ENCODE data around the gene TRMT61A. TPM values are rescaled to one million over a fixed set of nuclear protein-coding genes. Genes with fewer than 3 reads are reported as not detected.
A peak's percentile ranks its signal among the peaks of the same experiment; 100 is the strongest.

The TRMT61A gene
- total and polyA plus RNA-seq, 2 of the 13 experiments (the other 11 are each of a cell fraction or from before 2014, with no cell fraction given) = 6.5 to 13.6 TPM

DNA sequence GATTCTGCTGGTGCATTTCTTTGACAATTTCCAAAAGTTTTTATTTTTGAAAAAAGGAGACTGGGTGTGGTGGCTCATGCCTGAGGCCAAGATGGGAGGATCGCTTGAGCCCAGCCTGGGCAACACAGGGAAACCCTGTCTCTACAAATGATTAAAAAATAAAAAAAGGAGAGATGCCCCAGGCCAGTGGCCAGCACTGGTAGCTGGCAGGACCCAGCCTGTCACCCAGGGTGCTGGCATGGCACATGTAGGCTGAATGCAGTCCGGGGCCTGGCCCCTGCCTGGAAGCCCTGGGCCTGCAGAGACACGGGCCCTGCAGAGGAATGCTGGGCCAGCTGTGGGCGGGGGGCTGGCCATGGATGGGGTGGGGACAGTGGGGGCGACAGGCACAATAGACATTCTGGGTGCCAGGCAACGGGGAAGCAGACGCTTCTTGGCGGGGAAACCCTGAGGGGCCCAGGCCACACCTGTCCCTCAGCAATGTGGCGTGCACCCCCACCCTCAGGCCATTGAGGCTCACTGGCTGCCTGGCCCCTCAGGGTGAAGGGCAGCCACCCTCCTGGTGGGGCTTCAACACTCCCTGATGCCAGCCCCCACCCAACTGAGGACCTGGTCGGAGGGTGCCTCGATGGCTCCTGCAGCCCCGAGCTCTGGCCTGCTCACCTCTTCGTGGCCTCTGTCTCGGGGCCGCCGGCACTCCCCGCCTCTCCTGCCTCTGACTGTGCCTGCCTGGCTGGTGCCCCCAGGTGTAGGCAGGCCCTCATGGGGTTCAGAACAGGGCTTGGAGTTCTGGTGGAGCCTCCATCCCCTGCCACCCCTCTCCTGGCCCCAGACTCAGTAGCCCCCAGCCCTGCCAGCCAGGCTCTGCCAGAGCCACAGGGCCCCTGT lies 12.1 kb downstream of the TRMT61A start:
- Histone ChIP-seq H3K27ac (ENCODE audit: extremely low read length, insufficient read depth, low read length) (no peak overlapping the region), H3K4me2 (ENCODE audit: low read depth, low read length) (no peak overlapping the region), H3K27me3 (ENCODE audit: control insufficient read depth in 1 of 2, insufficient read depth in 2 of 2, low read length in 2 of 2) (peaks cover 2 to 19% of the 10 kb centered on the region in 2 experiments; a peak in 2 of 5 replicates), H2AFZ (ENCODE audit: low read length) (no peak overlapping the region), H3K9ac (ENCODE audit: insufficient read depth, low read depth, low read length) (no peak overlapping the region), H3K79me2 (ENCODE audit: insufficient read depth, low read length) (no peaks in the 10 kb centered on the region), H3K4me1 (ENCODE audit: insufficient read depth, low read length) (peaks cover 57% of the 10 kb centered on the region), H3K36me3 (replicated peaks in 1 of 2; ENCODE audit: control insufficient read depth in 1 of 2, insufficient read depth in 2 of 2, low read length in 2 of 2) (no peaks in the 10 kb centered on the region), H4K20me1 (ENCODE audit: insufficient read depth, low read length) (no peaks in the 10 kb centered on the region), H3K4me3 (replicated peaks in 1 of 3; ENCODE audit: insufficient read depth in 1 of 3, low read depth in 2 of 3, low read length in 3 of 3) (no peak overlapping the region), H3K9me3 (ENCODE audit: low read length) (no peaks in the 10 kb centered on the region)
- no peak for DNase-seq (ENCODE audit: low spot score)
- no peak for FAIRE-seq
- no peak for ATAC-seq
- in situ Hi-C loops (cut with HindIII; ENCODE audit: extremely low pct_ligation_motif_present, low pct_unique_long_range_greater_than_20kb) (no loop called here), intact Hi-C loops (cut with micrococcal nuclease; ENCODE audit: unreplicated experiment) (no loop called here)
- BruUV-seq (replicated peaks) = no TSS peak
- ChIA-PET CTCF (ENCODE audit: low intra/inter-chr PET ratio, low total read pairs) (no interaction called here), POLR2A (interaction anchor here (2.0 to 6.9 kb wide), 2 partner anchors 12 to 23 kb away, joined by 7 to 37 read pairs; partner anchors contain the start of gene TRMT61A)
- TF ChIP-seq JUND (CRISPR knock-in tag; IDR thresholded peaks at IDR 0.05) (no peak), SMAD9 (CRISPR knock-in tag; IDR thresholded peaks at IDR 0.05) (no peak), GABPB1 (CRISPR knock-in tag; IDR thresholded peaks at IDR 0.05) (peak; percentile 19; the same call in 1 of the 2 replicates), ZNF253 (CRISPR knock-in tag; IDR thresholded peaks at IDR 0.05; ENCODE audit: borderline replicate concordance) (no peak), PHF20 (CRISPR knock-in tag; IDR thresholded peaks at IDR 0.05) (no peak), ZBTB4 (CRISPR knock-in tag; IDR thresholded peaks at IDR 0.05; ENCODE audit: borderline replicate concordance) (no peak), MXI1 (IDR thresholded peaks at IDR 0.05; ENCODE audit: borderline replicate concordance, low read depth, low read length) (no peak)
- TF ChIP-seq, protein P1, sequence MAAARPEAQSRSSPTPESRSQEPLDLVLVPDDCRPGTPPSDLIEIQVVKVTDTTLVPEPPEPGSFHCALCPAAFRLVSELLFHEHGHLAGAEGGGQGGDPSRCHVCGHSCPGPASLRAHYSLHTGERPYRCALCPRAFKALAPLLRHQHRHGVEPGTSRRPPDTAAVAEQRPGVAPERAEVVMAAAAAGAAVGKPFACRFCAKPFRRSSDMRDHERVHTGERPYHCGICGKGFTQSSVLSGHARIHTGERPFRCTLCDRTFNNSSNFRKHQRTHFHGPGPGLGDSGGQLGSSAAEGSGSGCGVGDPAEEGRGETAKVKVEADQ (CRISPR knock-in tag; IDR thresholded peaks at IDR 0.05; ENCODE audit: borderline replicate concordance) = no peak
- 21% methylated on average over 3 of the region's 17 CpGs for WGBS (ENCODE audit: low lambda C conversion rate)
